SH-SY5Y (cell line): ENCODE measurements around the gene CTDNEP1.

Experiments
- GATA2 ChIP-seq: IDR thresholded peaks from 2 replicates; pipeline ENCODE4 v1.6.1; 2011; ENCODE audit warnings: mild to moderate bottlenecking, low read depth, low read length
- GATA3 ChIP-seq: IDR thresholded peaks from 2 replicates; pipeline ENCODE4 v1.6.1; 2011; ENCODE audit warnings: low read depth, mild to moderate bottlenecking, low read length, moderate library complexity

- no peak for TF ChIP-seq GATA3
- TF ChIP-seq GATA2: no peak
Observed at GRCh38 chr17:7236808-7237207, 14.7 kb downstream of the CTDNEP1 start.
